ENCODE measurements around the gene CCBE1.

The CCBE1 gene

DNA sequence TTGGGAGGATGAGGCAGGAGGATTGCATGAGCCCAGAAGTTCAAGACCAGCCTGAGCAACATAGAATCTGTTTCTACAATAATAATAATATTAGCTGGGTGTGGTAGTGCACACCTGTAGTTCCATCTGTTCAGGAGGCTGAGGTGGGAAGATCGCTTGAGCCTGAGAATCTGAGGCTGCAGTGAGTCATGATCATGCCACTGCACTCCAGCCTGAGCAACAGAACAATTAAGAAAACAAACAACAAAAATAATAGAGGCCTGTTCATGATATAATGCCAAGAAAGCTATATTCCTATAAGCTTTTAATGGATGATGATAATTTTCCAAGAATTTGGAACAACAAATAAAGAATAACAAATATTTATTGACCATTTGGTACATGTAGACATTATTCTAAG, 6.9 kb upstream of the CCBE1 start:
- no peak overlapping the region for H3K27ac ChIP-seq
- TF ChIP-seq, protein P1, sequence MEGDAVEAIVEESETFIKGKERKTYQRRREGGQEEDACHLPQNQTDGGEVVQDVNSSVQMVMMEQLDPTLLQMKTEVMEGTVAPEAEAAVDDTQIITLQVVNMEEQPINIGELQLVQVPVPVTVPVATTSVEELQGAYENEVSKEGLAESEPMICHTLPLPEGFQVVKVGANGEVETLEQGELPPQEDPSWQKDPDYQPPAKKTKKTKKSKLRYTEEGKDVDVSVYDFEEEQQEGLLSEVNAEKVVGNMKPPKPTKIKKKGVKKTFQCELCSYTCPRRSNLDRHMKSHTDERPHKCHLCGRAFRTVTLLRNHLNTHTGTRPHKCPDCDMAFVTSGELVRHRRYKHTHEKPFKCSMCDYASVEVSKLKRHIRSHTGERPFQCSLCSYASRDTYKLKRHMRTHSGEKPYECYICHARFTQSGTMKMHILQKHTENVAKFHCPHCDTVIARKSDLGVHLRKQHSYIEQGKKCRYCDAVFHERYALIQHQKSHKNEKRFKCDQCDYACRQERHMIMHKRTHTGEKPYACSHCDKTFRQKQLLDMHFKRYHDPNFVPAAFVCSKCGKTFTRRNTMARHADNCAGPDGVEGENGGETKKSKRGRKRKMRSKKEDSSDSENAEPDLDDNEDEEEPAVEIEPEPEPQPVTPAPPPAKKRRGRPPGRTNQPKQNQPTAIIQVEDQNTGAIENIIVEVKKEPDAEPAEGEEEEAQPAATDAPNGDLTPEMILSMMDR (IDR thresholded peaks at IDR 0.05), result no peak
- TF ChIP-seq ZFX (IDR thresholded peaks at IDR 0.05; ENCODE audit: borderline replicate concordance), result no peak

DNA sequence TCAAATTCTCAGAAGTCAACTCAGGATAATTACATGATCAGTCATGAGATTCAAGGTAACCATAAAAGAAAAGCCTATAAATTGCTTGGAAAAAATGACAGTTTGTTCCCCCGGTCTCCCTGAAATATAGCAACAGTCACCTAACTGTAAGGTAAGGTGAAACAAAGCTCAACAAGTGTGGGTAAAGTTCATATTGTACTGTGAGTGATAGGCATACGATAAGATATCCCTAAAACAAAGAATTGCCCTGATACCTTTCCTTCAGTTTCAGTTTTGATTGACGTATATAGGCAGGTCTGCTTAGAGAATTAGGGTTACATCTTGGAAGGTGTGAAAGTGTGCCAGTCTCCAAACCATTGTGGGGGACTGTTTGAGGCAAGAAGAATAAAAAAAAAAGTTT, 4.0 kb upstream of the CCBE1 start:
- no peak overlapping the region for H3K27ac ChIP-seq
- TF ChIP-seq, protein P1 (IDR thresholded peaks at IDR 0.05), result no peak
- no peak for TF ChIP-seq ZFX (IDR thresholded peaks at IDR 0.05; ENCODE audit: borderline replicate concordance)

DNA sequence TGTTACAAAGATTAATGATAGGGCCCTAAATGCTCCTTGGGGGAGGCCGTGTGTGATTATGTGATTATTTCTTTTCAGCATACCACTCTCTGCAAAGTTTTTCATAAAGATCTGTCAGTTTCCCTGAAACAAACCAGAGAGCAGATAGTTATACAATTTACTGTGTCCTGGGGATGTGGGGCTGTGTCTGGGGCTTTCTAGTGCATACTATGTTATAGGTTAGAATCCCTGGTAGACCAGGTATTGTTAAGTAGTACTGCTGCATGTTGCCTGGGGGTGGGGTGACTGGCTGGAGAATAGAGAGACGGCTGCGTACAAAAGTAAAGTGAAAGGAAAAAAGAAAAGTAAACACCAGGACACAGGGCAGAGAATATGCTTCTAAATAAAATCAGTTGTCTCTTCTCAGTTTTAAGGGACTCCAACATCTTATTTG, 3.3 kb upstream of the CCBE1 start:
- TF ChIP-seq, protein P1 (IDR thresholded peaks at IDR 0.05), result no peak
- TF ChIP-seq ZFX (IDR thresholded peaks at IDR 0.05; ENCODE audit: borderline replicate concordance), result no peak
- H3K27ac ChIP-seq, result no peak overlapping the region

DNA sequence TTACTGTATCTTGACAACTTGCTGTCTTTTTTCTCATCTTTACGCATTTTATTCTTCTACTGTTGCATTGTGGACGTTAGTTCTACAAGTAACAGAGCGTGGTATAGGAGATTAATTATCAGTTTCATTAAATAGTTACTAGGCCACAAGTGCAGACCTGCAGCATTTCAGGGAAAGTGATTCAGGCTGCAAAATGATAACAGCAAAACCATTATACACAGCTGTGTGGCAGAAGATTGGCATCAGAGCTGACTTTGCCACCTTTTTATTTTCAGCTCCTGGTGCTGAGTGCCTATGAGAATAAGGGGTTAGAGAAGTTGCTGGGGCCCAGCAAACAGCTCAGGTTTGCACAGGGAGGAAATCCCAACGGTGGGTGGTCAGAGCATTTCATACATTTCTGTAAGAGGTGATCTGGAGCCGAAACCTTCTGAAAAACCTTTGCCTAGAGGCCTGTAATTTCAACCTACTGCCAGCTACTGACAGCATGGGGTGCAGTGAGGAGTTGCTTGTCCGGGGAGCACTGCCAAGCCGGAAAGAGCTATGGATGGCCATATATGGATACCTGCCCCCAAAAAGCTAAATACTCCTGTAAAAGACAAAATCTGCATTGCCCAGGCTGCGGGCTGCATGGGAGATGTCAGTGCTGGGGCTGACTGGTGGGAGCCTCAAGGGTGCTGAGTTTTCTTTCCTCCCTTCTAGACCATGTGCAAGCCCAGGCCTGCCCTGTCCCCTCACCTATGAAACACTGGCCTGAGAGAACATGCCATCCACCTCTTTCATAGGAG, 2.7 kb upstream of the CCBE1 start:
- H3K27ac ChIP-seq, result no peak overlapping the region
- TF ChIP-seq, protein P1 (IDR thresholded peaks at IDR 0.05), result no peak
- TF ChIP-seq ZFX (IDR thresholded peaks at IDR 0.05; ENCODE audit: borderline replicate concordance), result no peak

DNA sequence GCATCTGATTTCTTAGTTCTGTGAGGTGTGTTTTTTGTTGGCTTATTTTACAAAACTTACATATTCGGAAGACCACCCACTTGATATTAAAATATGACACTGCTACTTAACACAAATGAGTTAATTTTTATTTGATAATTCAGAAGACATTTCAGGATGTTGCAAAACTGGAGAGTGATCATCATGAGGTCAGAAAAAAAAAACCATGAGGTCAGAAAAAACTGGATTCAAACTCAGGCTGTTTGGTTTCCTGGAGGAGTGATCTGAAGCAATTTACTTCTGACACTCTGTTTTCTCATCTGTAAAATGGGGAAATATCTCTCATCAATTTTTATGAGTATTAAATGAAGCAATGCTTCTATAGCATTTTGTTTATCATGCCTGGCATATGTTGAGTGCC, 1.8 kb upstream of the CCBE1 start:
- H3K27ac ChIP-seq, result no peak overlapping the region
- TF ChIP-seq, protein P1 (IDR thresholded peaks at IDR 0.05), result no peak
- no peak for TF ChIP-seq ZFX (IDR thresholded peaks at IDR 0.05; ENCODE audit: borderline replicate concordance)

DNA sequence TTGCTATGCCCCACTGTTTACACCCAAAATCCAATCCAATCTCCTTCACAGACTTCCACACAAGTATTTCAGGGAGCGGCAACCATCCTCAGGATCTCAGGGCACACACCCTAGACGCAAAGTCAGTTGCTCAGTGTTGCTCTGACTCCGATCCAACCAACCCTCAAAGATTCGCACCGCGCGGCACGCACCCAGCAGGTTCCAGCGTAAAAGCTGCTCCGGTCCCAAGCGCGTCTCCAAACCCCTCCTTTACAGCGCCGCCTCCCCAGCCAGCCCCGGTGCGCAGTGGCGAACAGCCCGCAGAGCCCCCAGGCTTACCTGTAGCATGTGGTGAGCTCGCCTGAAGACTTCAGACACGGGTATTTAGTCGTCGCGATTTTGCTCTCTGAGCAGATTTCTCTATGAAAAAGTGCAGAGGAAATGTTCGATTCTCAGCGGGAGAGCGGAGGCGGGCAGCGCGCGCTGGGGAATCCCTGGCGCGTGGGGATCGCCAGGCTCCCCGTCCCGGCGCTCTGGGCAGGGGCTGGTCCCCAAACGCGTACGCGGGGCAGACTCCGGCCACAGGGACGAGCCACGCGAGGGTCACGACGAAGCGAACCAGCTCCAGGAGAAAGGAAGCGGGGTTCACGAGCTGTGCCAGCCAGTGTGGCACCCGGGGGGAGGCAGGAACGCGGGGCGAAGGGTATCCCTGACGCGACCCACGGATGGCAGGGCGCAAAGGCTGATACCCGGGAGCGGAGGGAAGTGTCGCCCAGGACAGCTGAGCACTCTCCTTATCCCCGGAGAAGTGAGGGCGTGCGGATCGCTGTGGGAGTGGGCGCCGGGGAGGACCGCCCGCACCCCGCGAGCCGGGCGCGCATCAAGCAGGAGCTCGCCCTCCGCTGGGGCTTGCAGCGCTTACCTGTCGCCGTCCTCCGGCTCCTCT, 650 bp downstream of the CCBE1 start:
- no peak overlapping the region for H3K27ac ChIP-seq
- TF ChIP-seq, protein P1 (IDR thresholded peaks at IDR 0.05), result no peak
- no peak for TF ChIP-seq ZFX (IDR thresholded peaks at IDR 0.05; ENCODE audit: borderline replicate concordance)
